H1 (cell line): Measurements from ENCODE around the gene C5orf46. TPM values are rescaled to one million over a fixed set of nuclear protein-coding genes. Genes with fewer than 3 reads are reported as not detected.

Experiments used
- CTCF ChIA-PET: fragments of 300-600 bp; sonication (Branson Sonifier 250); formaldehyde crosslinking; loops from one replicate; lab custom pipeline; 2021; ENCODE audit not compliant: partially characterized antibody; lab: Charles Lee
- POLR2A ChIA-PET: fragments of 300-600 bp; sonication (Branson Sonifier 250); formaldehyde crosslinking; loops from one replicate; lab custom pipeline; 2021; ENCODE audit warnings: inconsistent platforms; ENCODE audit not compliant: partially characterized antibody; lab: Charles Lee
- DNase-seq, 2 experiments: peaks; one replicate each; pipeline versions ENCODE4 v3.0.0 to v3.0.0-alpha.2; 2010 to 2022; ENCODE audit warnings: low spot score in 2 of 2, low read depth in 1 of 2, mixed read lengths in 1 of 2
- FAIRE-seq: peaks from 2 replicates; lab custom pipeline; 2011; peaks lifted over from hg19 to GRCh38; lab: Jason Lieb, UNC
- H2AFZ ChIP-seq: 2 replicates; pipeline ENCODE4 v1.8.1; 2012; ENCODE audit warnings: low read length, inconsistent platforms
- H2AK5ac ChIP-seq: 2 replicates; pipeline ENCODE4 v1.6.1; 2013; ENCODE audit warnings: low read depth, low read length
- H2BK120ac ChIP-seq: replicated peaks from 2 replicates; pipeline ENCODE3; 2013; ENCODE audit warnings: low read depth, low read length, inconsistent platforms
- H2BK12ac ChIP-seq: 2 replicates; pipeline ENCODE4 v1.6.1; 2013; ENCODE audit warnings: low read depth, low read length
- H2BK15ac ChIP-seq: 2 replicates; pipeline ENCODE4 v1.6.1; 2013; ENCODE audit warnings: low read length
- H2BK20ac ChIP-seq: 2 replicates; pipeline ENCODE4 v1.6.1; 2013; ENCODE audit warnings: low read length
- H2BK5ac ChIP-seq: 2 replicates; pipeline ENCODE4 v1.6.1; 2013; ENCODE audit warnings: low read depth, low read length
- H3K14ac ChIP-seq: 2 replicates; pipeline ENCODE4 v1.6.1; 2013; ENCODE audit warnings: inconsistent platforms; ENCODE audit not compliant: insufficient read length
- H3K18ac ChIP-seq: 2 replicates; pipeline ENCODE4 v1.6.1; 2013; ENCODE audit warnings: low read length; ENCODE audit errors: extremely low read depth
- H3K23ac ChIP-seq: 2 replicates; pipeline ENCODE4 v1.6.1; 2013; ENCODE audit warnings: inconsistent platforms; ENCODE audit not compliant: insufficient read length
- H3K23me2 ChIP-seq: 2 replicates; pipeline ENCODE4 v1.6.1; 2013; ENCODE audit warnings: low read depth, low read length
- H3K27ac ChIP-seq: 2 replicates; pipeline ENCODE4 v1.6.1; 2011; ENCODE audit warnings: low read depth, low read length, inconsistent platforms
- H3K27me3 ChIP-seq, 4 experiments: replicated peaks in 1 of 4; 1 replicate in 1 of 4; 2 replicates in 3 of 4; pipeline versions ENCODE4 v1.6.1 to v1.8.1; 2011 to 2013; ENCODE audit warnings: low read length in 3 of 4, mild to moderate bottlenecking in 3 of 4, inconsistent platforms in 2 of 4, mixed read lengths in 2 of 4, moderate library complexity in 1 of 4; ENCODE audit not compliant: control insufficient read depth in 3 of 4, insufficient read depth in 3 of 4; ENCODE audit errors: extremely low read depth in 1 of 4
- H3K36me3 ChIP-seq, 4 experiments: 2 replicates each; pipeline versions ENCODE4 v1.6.1 to v1.8.1; 2011 to 2013; ENCODE audit warnings: mild to moderate bottlenecking in 4 of 4, low read length in 3 of 4, moderate library complexity in 2 of 4, control low read depth in 1 of 4, inconsistent platforms in 1 of 4; ENCODE audit not compliant: insufficient read depth in 4 of 4, control insufficient read depth in 2 of 4
- H3K4ac ChIP-seq: replicated peaks from 2 replicates; pipeline ENCODE3; 2013; ENCODE audit warnings: low read length, low read depth, mixed read lengths, inconsistent platforms; ENCODE audit not compliant: insufficient read length
- H3K4me1 ChIP-seq, 4 experiments: replicated peaks in 1 of 4; 1 replicate in 1 of 4; 2 replicates in 3 of 4; pipeline versions ENCODE4 v1.6.1 to v1.8.1; 2011 to 2013; ENCODE audit warnings: low read length in 3 of 4, inconsistent platforms in 2 of 4, mixed read lengths in 1 of 4; ENCODE audit not compliant: insufficient read depth in 4 of 4, control insufficient read depth in 3 of 4
- H3K4me2 ChIP-seq, 2 experiments: 2 replicates each; pipeline versions ENCODE4 v1.6.1 to v1.8.1; 2011 to 2013; ENCODE audit warnings: low read depth in 2 of 2, low read length in 2 of 2, control low read depth in 1 of 2, inconsistent platforms in 1 of 2, mild to moderate bottlenecking in 1 of 2; ENCODE audit not compliant: insufficient read depth in 1 of 2
- H3K4me3 ChIP-seq, 4 experiments: fragments of 200-600, 300-600 bp in 1 of 4; sonication (generic), shearing (Covaris generic), sonication (Bioruptor Twin) in 1 of 4; 2 replicates each; pipeline versions ENCODE4 v1.5.1 to v1.8.1; 2011 to 2016; ENCODE audit warnings: low read length in 4 of 4, low read depth in 3 of 4, control low read depth in 2 of 4, inconsistent platforms in 2 of 4, mild to moderate bottlenecking in 2 of 4, mixed read lengths in 1 of 4, moderate library complexity in 1 of 4; ENCODE audit not compliant: insufficient read depth in 2 of 4; ENCODE audit errors: extremely low read depth in 1 of 4
- H3K56ac ChIP-seq: replicated peaks from 2 replicates; pipeline ENCODE3; 2013; ENCODE audit warnings: low read depth, mild to moderate bottlenecking, mixed read lengths, low read length, inconsistent platforms; ENCODE audit not compliant: insufficient read length
- H3K79me1 ChIP-seq: 2 replicates; pipeline ENCODE4 v1.6.1; 2013; ENCODE audit warnings: low read depth, low read length, control low read depth
- H3K79me2 ChIP-seq, 2 experiments: 2 replicates each; pipeline versions ENCODE4 v1.6.1 to v1.8.1; 2012 to 2013; ENCODE audit warnings: low read length in 2 of 2, mild to moderate bottlenecking in 2 of 2, inconsistent platforms in 1 of 2; ENCODE audit not compliant: insufficient read depth in 2 of 2, control insufficient read depth in 1 of 2
- H3K9ac ChIP-seq, 4 experiments: replicated peaks in 1 of 4; 1 replicate in 1 of 4; 2 replicates in 3 of 4; pipeline versions ENCODE4 v1.6.1 to v1.8.1; 2011 to 2013; ENCODE audit warnings: low read depth in 3 of 4, low read length in 3 of 4, control low read depth in 2 of 4, mild to moderate bottlenecking in 2 of 4, moderate library complexity in 2 of 4, inconsistent platforms in 1 of 4; ENCODE audit errors: extremely low read depth in 1 of 4
- H3K9me3 ChIP-seq, 2 experiments: 2 replicates each; pipeline versions ENCODE4 v1.6.1 to v1.8.1; 2012 to 2013; ENCODE audit warnings: mild to moderate bottlenecking in 2 of 2, moderate library complexity in 2 of 2, control low read depth in 1 of 2, inconsistent platforms in 1 of 2, low read depth in 1 of 2, low read length in 1 of 2, mixed read lengths in 1 of 2; ENCODE audit not compliant: insufficient read depth in 2 of 2
- H4K20me1 ChIP-seq, 2 experiments: replicated peaks in 1 of 2; 2 replicates each; pipeline versions ENCODE3 to v1.8.1; 2011 to 2013; ENCODE audit warnings: inconsistent platforms in 2 of 2, low read length in 2 of 2, mild to moderate bottlenecking in 1 of 2; ENCODE audit not compliant: insufficient read depth in 2 of 2, control insufficient read depth in 1 of 2
- H4K5ac ChIP-seq: 2 replicates; pipeline ENCODE4 v1.6.1; 2013; ENCODE audit warnings: low read length, low read depth, mixed read lengths, inconsistent platforms; ENCODE audit not compliant: insufficient read length
- H4K8ac ChIP-seq: 2 replicates; pipeline ENCODE4 v1.8.0; 2013; ENCODE audit warnings: mild to moderate bottlenecking, moderate library complexity, low read length, inconsistent platforms; ENCODE audit not compliant: insufficient read depth; ENCODE audit errors: extremely low read depth
- H4K91ac ChIP-seq: replicated peaks from 2 replicates; pipeline ENCODE3; 2013; ENCODE audit warnings: low read length, mixed read lengths, inconsistent platforms; ENCODE audit not compliant: insufficient read length
- BACH1 ChIP-seq: IDR thresholded peaks from 2 replicates; pipeline ENCODE4 v1.6.1; 2012; ENCODE audit warnings: low read length, improper control_type of control experiment
- CEBPB ChIP-seq: IDR thresholded peaks from 2 replicates; pipeline ENCODE4 v1.6.1; 2012; ENCODE audit warnings: low read depth, low read length
- EP300 ChIP-seq, 2 experiments: IDR thresholded peaks; 1 replicate in 1 of 2; 2 replicates in 1 of 2; pipeline ENCODE4 v1.6.1; 2011 to 2012; ENCODE audit warnings: low read depth in 2 of 2, low read length in 2 of 2, mild to moderate bottlenecking in 2 of 2, borderline replicate concordance in 1 of 2, inconsistent platforms in 1 of 2, moderate library complexity in 1 of 2
- GABPA ChIP-seq: IDR thresholded peaks from 2 replicates; pipeline ENCODE4 v1.6.1; 2011; ENCODE audit warnings: mild to moderate bottlenecking, low read length, moderate library complexity, borderline replicate concordance; ENCODE audit not compliant: insufficient read depth
- KDM5A ChIP-seq: fragments of 200-600 bp; IDR thresholded peaks from 2 replicates; pipeline ENCODE4 v1.7.1; 2012; ENCODE audit warnings: mild to moderate bottlenecking, low read length, inconsistent platforms, mixed read lengths
- NRF1 ChIP-seq: IDR thresholded peaks from 2 replicates; pipeline ENCODE4 v1.6.1; 2011; ENCODE audit warnings: mild to moderate bottlenecking, low read depth, low read length, improper control_type of control experiment
- PHF8 ChIP-seq: fragments of 200-600 bp; sonication (generic); conservative IDR thresholded peaks from 2 replicates; pipeline ENCODE4 v1.7.1; 2012; ENCODE audit warnings: low read depth, mild to moderate bottlenecking, inconsistent platforms, low read length, moderate library complexity
- POLR2AphosphoS5 ChIP-seq: IDR thresholded peaks from 2 replicates; pipeline ENCODE4 v1.6.1; 2011; ENCODE audit warnings: low read depth, low read length
- RAD21 ChIP-seq, 2 experiments: IDR thresholded peaks in 1 of 2; conservative IDR thresholded peaks in 1 of 2; 2 replicates each; pipeline ENCODE4 v1.6.1; 2011; ENCODE audit warnings: low read depth in 2 of 2, low read length in 2 of 2, improper control_type of control experiment in 1 of 2, inconsistent platforms in 1 of 2, mild to moderate bottlenecking in 1 of 2, moderate library complexity in 1 of 2
- RXRA ChIP-seq: IDR thresholded peaks from 2 replicates; pipeline ENCODE4 v1.6.1; 2011; ENCODE audit warnings: low read depth, mild to moderate bottlenecking, low read length, moderate library complexity; ENCODE audit not compliant: insufficient read depth
- SIN3A ChIP-seq, 2 experiments: IDR thresholded peaks in 1 of 2; conservative IDR thresholded peaks in 1 of 2; 2 replicates each; pipeline ENCODE4 v1.6.1; 2011 to 2012; ENCODE audit warnings: low read length in 2 of 2, improper control_type of control experiment in 1 of 2, low read depth in 1 of 2, mild to moderate bottlenecking in 1 of 2
- SP4 ChIP-seq: IDR thresholded peaks from 2 replicates; pipeline ENCODE4 v1.6.1; 2012; ENCODE audit warnings: low read length, inconsistent platforms
- WGBS, 2 experiments: shearing (Covaris generic) in 1 of 2; methylation state at CpG; one replicate each; pipeline versions ENCODE4 v1.1.6 to v1.1.7; 2013 to 2015; ENCODE audit warnings: low lambda C conversion rate in 2 of 2, mixed read lengths in 2 of 2, inconsistent platforms in 1 of 2, low coverage in 1 of 2, missing lambda C conversion rate in 1 of 2; ENCODE audit not compliant: insufficient replicate concordance in 2 of 2, insufficient coverage in 1 of 2, insufficient read length in 1 of 2; ENCODE audit errors: extremely low coverage in 1 of 2, missing lambda C conversion rate in 1 of 2; 5-methylcytosine and 5-hydroxymethylcytosine counted together
- polyA plus RNA-seq, 7 experiments: library from polyadenylated mRNA; depleted of rRNA in 3 of 7; stranded (reverse) in 5 of 7; unstranded in 2 of 7; fragments of >200 nt in 5 of 7; fragments of 200-250 nt in 2 of 7; gene quantifications; 1 replicate in 5 of 7; 2 replicates in 1 of 7; 4 replicates in 1 of 7; pipeline versions ENCODE4 v1.2.1 to v1.2.3, GENCODE V29; 2011 to 2013; ENCODE audit warnings: missing spikeins in 2 of 7, mixed read lengths in 2 of 7
- total RNA-seq: library from RNA; stranded (reverse); fragmentation: NEBNext Ultra II Directional; extraction: Animal tissue kit (Norgen Biotek cat#: 25700); gene quantifications from 2 replicates; pipeline ENCODE4 v1.2.1, GENCODE V29; 2021

The C5orf46 gene
- total and polyA plus RNA-seq, 2 of the 8 experiments (the other 6 are each of a cell fraction or from before 2014, with no cell fraction given) = not detected

- Histone ChIP-seq H3K79me2 (no peaks in the 10 kb centered on the region), H4K8ac (no peak overlapping the region), H4K91ac (no peak overlapping the region), H2AFZ (no peak overlapping the region), H3K27ac (no peak overlapping the region), H2AK5ac (no peak overlapping the region), H3K36me3 (no peaks in the 10 kb centered on the region), H3K4ac (no peak overlapping the region), H3K23me2 (no peaks in the 10 kb centered on the region), H2BK120ac (no peak overlapping the region), H3K79me1 (no peaks in the 10 kb centered on the region), H3K56ac (no peak overlapping the region), H2BK12ac (no peak overlapping the region), H2BK20ac (no peak overlapping the region), H2BK5ac (no peak overlapping the region), H3K27me3 (no peaks in the 10 kb centered on the region), H3K9me3 (no peaks in the 10 kb centered on the region), H3K9ac (peak overlapping the region in 1 of 4 experiments; percentile 49; a peak in 1 of 7 replicates), H3K14ac (no peak overlapping the region), H4K5ac (no peak overlapping the region), H3K4me2 (no peak overlapping the region), H4K20me1 (no peaks in the 10 kb centered on the region), H2BK15ac (no peak overlapping the region), H3K23ac (no peak overlapping the region), H3K4me3 (no peak overlapping the region), H3K18ac (no peak overlapping the region), H3K4me1 (no peaks in the 10 kb centered on the region)
- 91% methylated on average over 6 of the region's 6 CpGs; no CpG with 5 or more reads in 1 of the 2 experiments for WGBS, 2 experiments
- DNase-seq (no peak), FAIRE-seq (no peak)
- POLR2A ChIA-PET = interaction anchor here (0.7 to 1.6 kb wide), 5 partner anchors 15 to 209 kb away, joined by 3 to 4 read pairs (median 3); no protein-coding TSS in a partner anchor
- CTCF ChIA-PET = interaction anchor here (0.6 to 3.1 kb wide), 6 partner anchors 13 to 55 kb away, joined by 3 to 14 read pairs (median 4); no protein-coding TSS in a partner anchor
- TF ChIP-seq EP300 (IDR thresholded peaks at IDR 0.05; ENCODE audit: borderline replicate concordance in 1 of 2, low read depth in 2 of 2, low read length in 2 of 2) = no peak
- TF ChIP-seq GABPA = no peak
- no peak for TF ChIP-seq SP4
- no peak for TF ChIP-seq RAD21 (IDR thresholded peaks at IDR 0.05 in 1 of 2, conservative IDR thresholded peaks at IDR 0.05 in 1 of 2; ENCODE audit: low read depth in 2 of 2, low read length in 2 of 2)
- no peak for TF ChIP-seq NRF1
- TF ChIP-seq RXRA = no peak
- TF ChIP-seq POLR2AphosphoS5 = no peak
- TF ChIP-seq CEBPB = no peak
- TF ChIP-seq BACH1 = no peak
- TF ChIP-seq SIN3A (conservative IDR thresholded peaks at IDR 0.05 in 1 of 2, IDR thresholded peaks at IDR 0.05 in 1 of 2; ENCODE audit: low read depth in 1 of 2, low read length in 2 of 2) = no peak
- no peak for TF ChIP-seq KDM5A
- no peak for TF ChIP-seq PHF8
Observed at GRCh38 chr5:147911427-147911826, 5.1 kb upstream of the C5orf46 start.
